Mesenchymal stem cell (in vitro differentiated cells and primary cell): ENCODE data around the gene EPSTI1.

Experiments
- DNase-seq: peaks from one replicate; pipeline ENCODE4 v3.0.0-alpha.2; 2013
- H2AFZ ChIP-seq: one replicate; pipeline ENCODE4 v1.6.1; 2013; ENCODE audit warnings: low read depth, mild to moderate bottlenecking, control low read depth, inconsistent platforms, low read length, moderate library complexity
- H2AK5ac ChIP-seq: 2 replicates; pipeline ENCODE4 v1.6.1; 2013; ENCODE audit warnings: low read length, moderate library complexity, mild to moderate bottlenecking, inconsistent platforms; ENCODE audit not compliant: severe bottlenecking
- H2BK120ac ChIP-seq: one replicate; pipeline ENCODE4 v1.6.1; 2013; ENCODE audit warnings: low read depth, mild to moderate bottlenecking, inconsistent platforms, low read length, moderate library complexity
- H2BK12ac ChIP-seq, 2 experiments: one replicate each; pipeline ENCODE4 v1.6.1; 2013; ENCODE audit warnings: inconsistent platforms in 2 of 2, low read length in 2 of 2, mild to moderate bottlenecking in 2 of 2, moderate library complexity in 2 of 2, control low read depth in 1 of 2
- H2BK15ac ChIP-seq: one replicate; pipeline ENCODE4 v1.6.1; 2013; ENCODE audit warnings: mild to moderate bottlenecking, low read depth, inconsistent platforms; ENCODE audit not compliant: poor library complexity, severe bottlenecking
- H2BK5ac ChIP-seq: 2 replicates; pipeline ENCODE4 v1.6.1; 2013; ENCODE audit warnings: low read depth, mild to moderate bottlenecking, low read length, control low read depth, inconsistent platforms; ENCODE audit not compliant: poor library complexity, severe bottlenecking
- H3K14ac ChIP-seq, 2 experiments: one replicate each; pipeline ENCODE4 v1.6.1; 2013; ENCODE audit warnings: inconsistent platforms in 2 of 2, low read length in 2 of 2, control low read depth in 1 of 2, mild to moderate bottlenecking in 1 of 2, moderate library complexity in 1 of 2
- H3K18ac ChIP-seq, 2 experiments: one replicate each; pipeline ENCODE4 v1.6.1; 2013; ENCODE audit warnings: inconsistent platforms in 2 of 2, low read length in 2 of 2, control low read depth in 1 of 2, low read depth in 1 of 2, mild to moderate bottlenecking in 1 of 2
- H3K23ac ChIP-seq, 2 experiments: one replicate each; pipeline ENCODE4 v1.6.1; 2013; ENCODE audit warnings: inconsistent platforms in 2 of 2, low read length in 2 of 2, mild to moderate bottlenecking in 2 of 2, moderate library complexity in 2 of 2, control low read depth in 1 of 2
- H3K27ac ChIP-seq: 2 replicates; pipeline ENCODE4 v1.5.1; 2013; ENCODE audit warnings: mild to moderate bottlenecking, moderate library complexity, low read length, control low read depth, inconsistent platforms; ENCODE audit not compliant: poor library complexity, severe bottlenecking
- H3K27me3 ChIP-seq, 2 experiments: 2 replicates each; pipeline versions ENCODE4 v1.6.1 to v1.7.0; 2013; ENCODE audit warnings: low read length in 2 of 2, mild to moderate bottlenecking in 2 of 2, moderate library complexity in 2 of 2, control low read depth in 1 of 2, inconsistent platforms in 1 of 2; ENCODE audit not compliant: control insufficient read depth in 1 of 2, insufficient read depth in 1 of 2
- H3K36me3 ChIP-seq, 2 experiments: 2 replicates each; pipeline versions ENCODE4 v1.6.1 to v1.7.0; 2013; ENCODE audit warnings: low read length in 2 of 2, control low read depth in 1 of 2, inconsistent platforms in 1 of 2, low read depth in 1 of 2, mild to moderate bottlenecking in 1 of 2; ENCODE audit not compliant: insufficient read depth in 2 of 2, control insufficient read depth in 1 of 2
- H3K4ac ChIP-seq, 2 experiments: one replicate each; pipeline ENCODE4 v1.6.1; 2013; ENCODE audit warnings: inconsistent platforms in 2 of 2, low read length in 2 of 2, mild to moderate bottlenecking in 2 of 2, moderate library complexity in 2 of 2, control low read depth in 1 of 2, low read depth in 1 of 2
- H3K4me1 ChIP-seq: 2 replicates; pipeline ENCODE4 v1.6.1; 2013; ENCODE audit warnings: low read depth, low read length, control low read depth; ENCODE audit not compliant: control insufficient read depth, insufficient read depth
- H3K4me2 ChIP-seq: 2 replicates; pipeline ENCODE4 v1.6.1; 2013; ENCODE audit warnings: low read length, mild to moderate bottlenecking, inconsistent platforms; ENCODE audit not compliant: poor library complexity, severe bottlenecking
- H3K4me3 ChIP-seq, 2 experiments: 2 replicates each; pipeline versions ENCODE4 v1.5.1 to v1.7.0; 2013; ENCODE audit warnings: low read length in 2 of 2, mild to moderate bottlenecking in 2 of 2, control low read depth in 1 of 2, low read depth in 1 of 2; ENCODE audit not compliant: insufficient read depth in 1 of 2
- H3K79me1 ChIP-seq: replicated peaks from 2 replicates; pipeline ENCODE4 v1.6.1; 2013; ENCODE audit warnings: mild to moderate bottlenecking, control low read depth, low read length, inconsistent platforms; ENCODE audit not compliant: poor library complexity, severe bottlenecking
- H3K9ac ChIP-seq: 2 replicates; pipeline ENCODE4 v1.7.0; 2013; ENCODE audit warnings: mild to moderate bottlenecking, low read length, moderate library complexity
- H3K9me3 ChIP-seq: 2 replicates; pipeline ENCODE4 v1.7.0; 2013; ENCODE audit warnings: mild to moderate bottlenecking, low read length; ENCODE audit not compliant: control insufficient read depth
- H4K8ac ChIP-seq: one replicate; pipeline ENCODE4 v1.6.1; 2013; ENCODE audit warnings: inconsistent platforms, mild to moderate bottlenecking, low read length, moderate library complexity
- H4K91ac ChIP-seq: one replicate; pipeline ENCODE4 v1.6.1; 2013; ENCODE audit warnings: mild to moderate bottlenecking, low read length, inconsistent platforms
- WGBS: methylation state at CpG from one replicate; pipeline ENCODE4 v1.1.7; 2013; ENCODE audit warnings: mixed read lengths; 5-methylcytosine and 5-hydroxymethylcytosine counted together

The EPSTI1 gene

GRCh38 chr13:42929886-42930535, 62.0 kb downstream of the EPSTI1 start:
- Histone ChIP-seq H2AK5ac (no peak overlapping the region), H3K36me3 (peaks cover 0 to 56% of the 10 kb centered on the region in 2 experiments), H3K4me3 (no peak overlapping the region), H3K23ac (no peak overlapping the region), H3K18ac (no peak overlapping the region), H3K79me1 (no peaks in the 10 kb centered on the region), H2BK5ac (no peak overlapping the region), H3K14ac (no peak overlapping the region), H3K27ac (no peak overlapping the region), H2BK15ac (no peak overlapping the region), H3K4ac (no peak overlapping the region), H4K8ac (no peak overlapping the region), H3K4me1 (no peaks in the 10 kb centered on the region), H3K9me3 (peaks cover 14% of the 10 kb centered on the region), H3K9ac (no peak overlapping the region), H4K91ac (no peak overlapping the region), H3K27me3 (no peaks in the 10 kb centered on the region), H2AFZ (no peak overlapping the region), H3K4me2 (no peak overlapping the region), H2BK120ac (no peak overlapping the region), H2BK12ac (no peak overlapping the region)
- no peak for DNase-seq
- no CpG with 5 or more reads among the region's 3 CpGs for WGBS

DNA sequence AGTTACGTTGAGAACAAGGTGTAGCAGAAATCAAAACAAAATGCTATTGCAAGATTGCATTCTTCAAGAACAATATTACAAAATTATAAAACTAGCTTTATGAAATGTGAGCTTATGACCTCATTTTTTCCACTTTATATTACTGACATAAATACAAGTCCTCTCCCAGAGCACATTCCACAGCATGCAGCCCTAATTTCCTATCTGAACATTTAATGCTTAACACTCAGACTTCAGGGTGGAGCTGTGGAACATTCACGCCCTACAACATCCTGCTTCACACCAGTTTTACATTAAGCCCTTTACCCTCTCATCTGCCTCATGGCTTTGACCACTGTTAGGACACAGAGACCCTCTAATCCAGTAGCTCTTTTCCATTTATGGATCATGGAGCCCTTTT, 65.5 kb downstream of the EPSTI1 start:
- H2BK5ac ChIP-seq, result no peak overlapping the region
- H3K4me1 ChIP-seq, result peaks cover 2% of the 10 kb centered on the region
- H2BK12ac ChIP-seq, result no peak overlapping the region
- H3K18ac ChIP-seq, result no peak overlapping the region
- no peak overlapping the region for H3K14ac ChIP-seq
- no peak overlapping the region for H2BK15ac ChIP-seq
- H2AFZ ChIP-seq, result no peak overlapping the region
- peaks cover 14% of the 10 kb centered on the region for H3K9me3 ChIP-seq
- H3K79me1 ChIP-seq, result no peaks in the 10 kb centered on the region
- WGBS, result 92% methylated on average over 2 of the region's 2 CpGs
- no peak overlapping the region for H2BK120ac ChIP-seq
- no peak overlapping the region for H3K4me2 ChIP-seq
- no peak overlapping the region for H2AK5ac ChIP-seq
- H3K9ac ChIP-seq, result no peak overlapping the region
- no peak overlapping the region for H3K4me3 ChIP-seq
- no peak overlapping the region for H3K4ac ChIP-seq
- peaks cover 0 to 78% of the 10 kb centered on the region in 2 experiments for H3K36me3 ChIP-seq
- H3K27me3 ChIP-seq, result no peaks in the 10 kb centered on the region
- H3K27ac ChIP-seq, result no peak overlapping the region
- H3K23ac ChIP-seq, result no peak overlapping the region
- no peak overlapping the region for H4K8ac ChIP-seq
- no peak for DNase-seq
- no peak overlapping the region for H4K91ac ChIP-seq

- no peak overlapping the region for H2BK12ac ChIP-seq
- no peak overlapping the region for H2AK5ac ChIP-seq
- H3K4me2 ChIP-seq, result no peak overlapping the region
- no peak overlapping the region for H4K8ac ChIP-seq
- H3K4me1 ChIP-seq, result peaks cover 2% of the 10 kb centered on the region
- no peak overlapping the region for H3K4ac ChIP-seq
- H2BK120ac ChIP-seq, result no peak overlapping the region
- H3K9ac ChIP-seq, result no peak overlapping the region
- H3K27me3 ChIP-seq, result no peaks in the 10 kb centered on the region
- no peak overlapping the region for H2BK5ac ChIP-seq
- no peak overlapping the region for H3K27ac ChIP-seq
- H3K14ac ChIP-seq, result no peak overlapping the region
- H2BK15ac ChIP-seq, result no peak overlapping the region
- no peak overlapping the region for H3K18ac ChIP-seq
- 100% methylated on average over 2 of the region's 3 CpGs for WGBS
- no peak overlapping the region for H3K4me3 ChIP-seq
- DNase-seq, result no peak
- peaks cover 0 to 78% of the 10 kb centered on the region in 2 experiments for H3K36me3 ChIP-seq
- H3K23ac ChIP-seq, result no peak overlapping the region
- H4K91ac ChIP-seq, result no peak overlapping the region
- H3K9me3 ChIP-seq, result peaks cover 14% of the 10 kb centered on the region
- no peaks in the 10 kb centered on the region for H3K79me1 ChIP-seq
- no peak overlapping the region for H2AFZ ChIP-seq
Measured at GRCh38 chr13:42926043-42926442, 66.0 kb downstream of the EPSTI1 start.

DNA sequence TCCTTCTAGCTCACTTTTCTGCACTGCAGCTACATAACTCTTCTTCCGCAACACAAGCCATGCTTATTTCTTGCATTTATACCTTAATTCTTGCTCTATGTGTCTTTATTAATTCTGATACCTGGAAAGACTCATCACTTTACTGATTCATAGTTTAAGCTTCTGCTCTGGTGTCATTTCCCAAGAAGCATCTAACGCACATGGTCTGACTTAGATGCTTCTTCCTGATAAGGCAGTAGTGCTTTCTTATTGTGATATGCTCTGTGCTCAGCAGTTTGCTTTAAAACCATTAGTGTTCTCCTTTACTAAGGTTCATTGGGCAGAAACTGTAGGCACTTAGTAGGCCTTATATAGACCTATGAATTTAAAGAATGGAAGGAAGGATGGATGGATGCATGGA, 66.4 kb downstream of the EPSTI1 start:
- Histone ChIP-seq H4K8ac (no peak overlapping the region), H2AFZ (no peak overlapping the region), H2AK5ac (no peak overlapping the region), H3K9ac (no peak overlapping the region), H3K27ac (no peak overlapping the region), H3K36me3 (peaks cover 0 to 78% of the 10 kb centered on the region in 2 experiments), H3K4ac (no peak overlapping the region), H3K14ac (no peak overlapping the region), H4K91ac (no peak overlapping the region), H3K9me3 (peaks cover 14% of the 10 kb centered on the region), H3K18ac (no peak overlapping the region), H2BK120ac (no peak overlapping the region), H2BK15ac (no peak overlapping the region), H3K4me2 (no peak overlapping the region), H3K4me1 (peaks cover 2% of the 10 kb centered on the region), H3K27me3 (no peaks in the 10 kb centered on the region), H3K23ac (no peak overlapping the region), H3K79me1 (no peaks in the 10 kb centered on the region), H2BK5ac (no peak overlapping the region), H2BK12ac (no peak overlapping the region), H3K4me3 (no peak overlapping the region)
- no peak for DNase-seq
- WGBS, result 100% methylated on average over 2 of the region's 2 CpGs
